NCI-H187 (cell line): Measurements from ENCODE around the gene DKKL1.
"Not testable (repeated sequence)": the region's sequence is repeated elsewhere in the genome, so short reads cannot be mapped to it uniquely, and the experiment has no call there.

Experiments used
- DNase-seq, 2 experiments: peaks; one replicate each; lab custom pipeline; 2025; lab: John Stamatoyannopoulos, UW

DKKL1 gene

GRCh38 chr19:49362048-49362928 is 1.4 kb upstream of the DKKL1 start, which contains the start of gene TEAD2:
TSS of gene TEAD2 (minus strand) at chr19:49362416. CDS start at chr19:49360075, 2,341 bp downstream.
- no peak for DNase-seq

GRCh38 chr19:49362929-49363267 is 779 bp upstream of the DKKL1 start:
- DNase-seq, result no peak

GRCh38 chr19:49364083-49364737 is 533 bp downstream of the DKKL1 start:
- DNase-seq, result no peak

GRCh38 chr19:49366110-49366509 is 2.4 kb downstream of the DKKL1 start:
- no peak for DNase-seq

- DNase-seq, result no peak
Observed at GRCh38 chr19:49368711-49369358, 5.2 kb downstream of the DKKL1 start.

- DNase-seq, result no peak
Observed at GRCh38 chr19:49371184-49371583, 7.5 kb downstream of the DKKL1 start.

- not testable (repeated sequence) for DNase-seq
Observed at GRCh38 chr19:49373174-49373573, 9.5 kb downstream of the DKKL1 start.

GRCh38 chr19:49374665-49375434 is 11.2 kb downstream of the DKKL1 start:
- DNase-seq, result no peak

GRCh38 chr19:49378512-49378911 is 14.8 kb downstream of the DKKL1 start:
- DNase-seq, result no peak

- no peak for DNase-seq
Observed at GRCh38 chr19:49380391-49380790, 16.7 kb downstream of the DKKL1 start.

- no peak for DNase-seq
Observed at GRCh38 chr19:49382639-49383038, 19.0 kb downstream of the DKKL1 start.

GRCh38 chr19:49383599-49383998 is 19.9 kb downstream of the DKKL1 start:
- no peak for DNase-seq

- peak; percentile 19 to 27 for DNase-seq
Observed at GRCh38 chr19:49387936-49388372, 24.3 kb downstream of the DKKL1 start, which contains the start of gene KASH5. TSS of gene KASH5 (plus strand) at chr19:49388249. CDS start at chr19:49390884, 2,635 bp downstream.

- DNase-seq, result no peak
Observed at GRCh38 chr19:49389406-49389805, 25.7 kb downstream of the DKKL1 start.

GRCh38 chr19:49390131-49390928 is 26.7 kb downstream of the DKKL1 start:
- DNase-seq, result no peak

- DNase-seq, result no peak
Observed at GRCh38 chr19:49390929-49391359, 27.3 kb downstream of the DKKL1 start.

- peak; percentile 61 to 82 for DNase-seq
Observed at GRCh38 chr19:49391581-49392399, 28.1 kb downstream of the DKKL1 start.

- no peak for DNase-seq
Observed at GRCh38 chr19:49393881-49394280, 30.2 kb downstream of the DKKL1 start.

- DNase-seq, result no peak
Observed at GRCh38 chr19:49395581-49396407, 32.1 kb downstream of the DKKL1 start.
